Esophagus muscularis mucosa (tissue), 4 donors: ENCODE measurements around the gene GP2.

Experiments
- EP300 ChIP-seq: sonication (generic); formaldehyde crosslinking; IDR thresholded peaks from one replicate; pipeline ENCODE4 v1.6.1; 2017; ENCODE audit warnings: antibody characterized with exemption
- POLR2A ChIP-seq: fragments of 450-650 bp; IDR thresholded peaks from one replicate; pipeline ENCODE4 v1.6.1; 2017; ENCODE audit warnings: antibody characterized with exemption, moderate library complexity, mild to moderate bottlenecking, low read depth
- POLR2AphosphoS5 ChIP-seq, 2 donors: sonication (generic); formaldehyde crosslinking; IDR thresholded peaks; one replicate each; pipeline ENCODE4 v1.6.1; 2017; ENCODE audit warnings: antibody characterized with exemption in 2 of 2
- TF ChIP-seq, protein P1 (sequence below), 3 experiments: fragments of 200-600 bp in 2 of 3; fragments of 450-650 bp in 1 of 3; sonication (generic) in 2 of 3; IDR thresholded peaks; one replicate each; pipeline ENCODE4 v1.5.1; 2017 to 2019; ENCODE audit warnings: antibody characterized with exemption in 3 of 3, mild to moderate bottlenecking in 2 of 3, moderate library complexity in 1 of 3

DNA sequence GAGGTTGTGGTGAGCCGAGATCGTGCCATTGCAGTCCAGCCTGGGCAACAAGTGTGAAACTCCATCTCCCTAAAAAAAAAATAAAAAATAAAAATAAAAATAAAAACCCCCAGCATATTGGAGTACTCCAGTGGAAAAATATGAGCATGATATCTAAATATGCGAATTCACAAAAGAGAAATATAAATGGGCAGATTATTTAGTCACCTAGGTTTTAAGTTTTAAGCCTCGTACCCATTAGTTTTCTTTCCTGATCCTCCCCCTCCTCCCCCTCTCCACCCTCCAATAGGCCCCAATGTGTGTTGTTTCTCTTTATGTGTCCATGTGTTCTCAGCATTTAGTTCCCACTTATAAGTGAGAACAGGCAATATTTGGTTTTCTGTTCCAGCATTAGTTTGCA, 62.3 kb downstream of the GP2 start:
- TF ChIP-seq POLR2A (no peak), POLR2AphosphoS5 (IDR thresholded peaks at IDR 0.05) (no peak), EP300 (no peak)
- TF ChIP-seq, protein P1, sequence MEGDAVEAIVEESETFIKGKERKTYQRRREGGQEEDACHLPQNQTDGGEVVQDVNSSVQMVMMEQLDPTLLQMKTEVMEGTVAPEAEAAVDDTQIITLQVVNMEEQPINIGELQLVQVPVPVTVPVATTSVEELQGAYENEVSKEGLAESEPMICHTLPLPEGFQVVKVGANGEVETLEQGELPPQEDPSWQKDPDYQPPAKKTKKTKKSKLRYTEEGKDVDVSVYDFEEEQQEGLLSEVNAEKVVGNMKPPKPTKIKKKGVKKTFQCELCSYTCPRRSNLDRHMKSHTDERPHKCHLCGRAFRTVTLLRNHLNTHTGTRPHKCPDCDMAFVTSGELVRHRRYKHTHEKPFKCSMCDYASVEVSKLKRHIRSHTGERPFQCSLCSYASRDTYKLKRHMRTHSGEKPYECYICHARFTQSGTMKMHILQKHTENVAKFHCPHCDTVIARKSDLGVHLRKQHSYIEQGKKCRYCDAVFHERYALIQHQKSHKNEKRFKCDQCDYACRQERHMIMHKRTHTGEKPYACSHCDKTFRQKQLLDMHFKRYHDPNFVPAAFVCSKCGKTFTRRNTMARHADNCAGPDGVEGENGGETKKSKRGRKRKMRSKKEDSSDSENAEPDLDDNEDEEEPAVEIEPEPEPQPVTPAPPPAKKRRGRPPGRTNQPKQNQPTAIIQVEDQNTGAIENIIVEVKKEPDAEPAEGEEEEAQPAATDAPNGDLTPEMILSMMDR (IDR thresholded peaks at IDR 0.05): no peak
